Lower leg skin (tissue), 4 donors: Measurements from ENCODE around the gene MAP4K5. TPM values are rescaled to one million over a fixed set of nuclear protein-coding genes. Genes with fewer than 3 reads are reported as not detected.

ENCODE experiments used
- DNase-seq, 2 donors: peaks; one replicate each; pipeline ENCODE4 v3.0.0-alpha.2; 2019; ENCODE audit warnings: low spot score in 2 of 2
- H3K4me3 ChIP-seq: fragments of 200-600 bp; sonication (generic); 2 replicates; pipeline ENCODE4 v1.5.1; 2017; ENCODE audit warnings: mild to moderate bottlenecking, low read depth; ENCODE audit not compliant: poor library complexity, severe bottlenecking
- CTCF ChIP-seq, 3 donors: fragments of 450-650 bp; IDR thresholded peaks; one replicate each; pipeline ENCODE4 v1.5.1; 2016; ENCODE audit warnings: antibody characterized with exemption in 3 of 3, mild to moderate bottlenecking in 3 of 3, moderate library complexity in 2 of 3
- POLR2A ChIP-seq, 2 donors: fragments of 450-650 bp; IDR thresholded peaks; one replicate each; pipeline ENCODE4 v1.6.1; 2016 to 2017; ENCODE audit warnings: antibody characterized with exemption in 2 of 2, mild to moderate bottlenecking in 1 of 2, moderate library complexity in 1 of 2
- WGBS, 2 donors: methylation state at CpG; one replicate each; pipeline ENCODE4 v1.1.5; 2018; 5-methylcytosine and 5-hydroxymethylcytosine counted together
- intact Hi-C: fragments of 100-400 bp; cut with DNase I; formaldehyde crosslinking; loops from one replicate; pipeline ENCODE4 v1.15.0; 2023; ENCODE audit warnings: low total_unique reads
- total RNA-seq, 4 donors: library from RNA; depleted of rRNA; stranded (reverse); fragments of >200 nt; gene quantifications; one replicate each; pipeline ENCODE4 v1.1.0, GENCODE V29; 2016

The MAP4K5 gene
- total RNA-seq, 4 donors from 2014 or later, result 119 to 292 (median 218) TPM

DNA sequence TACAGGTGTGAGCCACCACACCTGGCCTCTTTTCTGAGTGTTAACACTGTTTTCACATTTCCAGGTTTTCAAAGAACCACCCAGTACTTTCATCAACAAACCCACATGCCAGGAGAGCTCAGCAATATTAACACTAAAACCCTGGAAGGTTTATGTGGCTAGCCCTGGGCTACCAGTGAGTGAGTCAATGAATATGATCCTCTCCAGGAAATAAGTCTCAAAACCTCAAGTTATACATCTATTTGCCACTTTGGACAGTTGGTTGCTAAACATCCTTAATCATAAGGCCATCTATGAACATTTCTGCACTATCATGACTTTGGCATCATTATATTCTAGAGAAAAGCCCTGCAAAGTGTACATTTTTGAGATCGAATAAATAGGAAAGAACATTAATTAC is 129.4 kb downstream of the MAP4K5 start:
- no peak overlapping the region for H3K4me3 ChIP-seq
- DNase-seq, result no peak
- intact Hi-C loops, result no loop called here
- TF ChIP-seq POLR2A (IDR thresholded peaks at IDR 0.05) (no peak), CTCF (IDR thresholded peaks at IDR 0.05) (no peak)
- WGBS, 2 donors, result 69 to 70% methylated on average over 1 of the region's 1 CpG

- 91 to 100% methylated on average over 2 of the region's 2 CpGs for WGBS, 2 donors
- TF ChIP-seq POLR2A (IDR thresholded peaks at IDR 0.05), result no peak
- TF ChIP-seq CTCF (IDR thresholded peaks at IDR 0.05), result no peak
- DNase-seq, result no peak
- intact Hi-C loops, result no loop called here
- H3K4me3 ChIP-seq, result no peak overlapping the region
Measured at GRCh38 chr14:50400461-50400860, 131.9 kb downstream of the MAP4K5 start.

DNA sequence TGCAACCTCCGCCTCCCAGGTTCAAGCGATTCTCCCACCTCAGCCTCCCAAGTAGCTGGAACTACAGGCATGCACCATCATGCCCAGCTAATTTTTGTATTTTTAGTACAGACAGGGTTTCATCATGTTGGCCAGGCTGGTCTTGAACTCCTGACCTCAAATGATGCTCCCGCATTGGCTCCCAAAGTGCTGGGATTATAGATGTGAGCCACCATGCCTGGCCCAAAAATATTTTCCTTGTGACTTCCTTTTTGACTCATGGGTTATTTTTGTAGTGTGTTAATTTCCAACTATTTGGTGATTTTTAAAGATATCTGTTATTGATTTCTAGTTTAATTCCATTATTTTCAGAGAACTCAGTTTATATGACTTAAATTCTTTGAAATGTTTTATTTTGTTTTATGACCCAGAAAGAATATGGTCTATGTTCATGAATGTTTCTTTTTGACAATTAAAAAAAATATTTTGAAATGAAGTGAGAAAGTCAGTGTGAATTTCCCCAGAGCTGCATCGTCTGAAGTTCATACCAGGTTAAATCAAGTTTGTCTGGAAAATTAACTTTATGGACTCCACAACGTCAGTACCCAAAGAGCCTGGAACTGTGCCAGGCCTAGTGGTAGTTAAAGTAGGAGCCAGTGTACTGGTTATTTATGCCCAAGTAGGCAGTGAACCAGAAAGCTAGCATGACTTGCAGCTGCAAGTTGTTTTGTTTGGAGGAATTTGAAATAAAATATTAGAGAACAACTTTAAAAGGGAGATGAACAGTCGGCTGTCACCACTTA is 132.9 kb downstream of the MAP4K5 start:
- intact Hi-C loops, result no loop called here
- no peak for DNase-seq
- WGBS, 2 donors, result 46 to 50% methylated on average over 6 of the region's 6 CpGs
- no peak for TF ChIP-seq CTCF (IDR thresholded peaks at IDR 0.05)
- TF ChIP-seq POLR2A (IDR thresholded peaks at IDR 0.05), result no peak
- no peak overlapping the region for H3K4me3 ChIP-seq

- no peak overlapping the region for H3K4me3 ChIP-seq
- intact Hi-C loops, result no loop called here
- WGBS, 2 donors, result 98 to 100% methylated on average over 2 of the region's 2 CpGs
- DNase-seq, result no peak
- TF ChIP-seq POLR2A (IDR thresholded peaks at IDR 0.05) (no peak), CTCF (IDR thresholded peaks at IDR 0.05) (no peak)
Measured at GRCh38 chr14:50398189-50398580, 134.2 kb downstream of the MAP4K5 start.

GRCh38 chr14:50397390-50398188 is 134.8 kb downstream of the MAP4K5 start:
- H3K4me3 ChIP-seq, result no peak overlapping the region
- no peak for DNase-seq
- intact Hi-C loops, result no loop called here
- 13% methylated on average over 9 of the region's 9 CpGs for WGBS, 2 donors
- TF ChIP-seq POLR2A (IDR thresholded peaks at IDR 0.05) (no peak), CTCF (IDR thresholded peaks at IDR 0.05) (no peak)
